Measurements from ENCODE around the gene TASOR2.

DNA sequence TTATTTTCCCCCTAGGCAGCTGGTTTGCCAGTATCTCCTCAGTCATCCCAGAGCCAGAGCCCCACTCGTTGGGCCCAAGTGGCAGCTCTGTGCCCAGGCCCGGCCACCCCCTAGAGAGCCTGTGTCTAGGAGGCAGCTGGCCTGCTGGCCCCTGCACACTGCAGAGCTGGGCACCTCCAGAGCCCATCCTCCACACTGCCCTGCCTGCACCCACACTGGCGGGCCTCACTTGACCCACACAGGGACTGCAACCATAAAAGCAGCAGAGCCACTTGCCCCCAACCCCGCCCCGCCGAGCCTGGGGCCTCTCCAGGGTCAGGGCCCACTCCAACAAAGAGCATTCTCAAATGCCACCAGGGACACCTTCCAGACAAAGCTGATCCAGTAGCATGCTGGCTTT, 23.6 kb upstream of the TASOR2 start:
- TF ChIP-seq, protein P1, sequence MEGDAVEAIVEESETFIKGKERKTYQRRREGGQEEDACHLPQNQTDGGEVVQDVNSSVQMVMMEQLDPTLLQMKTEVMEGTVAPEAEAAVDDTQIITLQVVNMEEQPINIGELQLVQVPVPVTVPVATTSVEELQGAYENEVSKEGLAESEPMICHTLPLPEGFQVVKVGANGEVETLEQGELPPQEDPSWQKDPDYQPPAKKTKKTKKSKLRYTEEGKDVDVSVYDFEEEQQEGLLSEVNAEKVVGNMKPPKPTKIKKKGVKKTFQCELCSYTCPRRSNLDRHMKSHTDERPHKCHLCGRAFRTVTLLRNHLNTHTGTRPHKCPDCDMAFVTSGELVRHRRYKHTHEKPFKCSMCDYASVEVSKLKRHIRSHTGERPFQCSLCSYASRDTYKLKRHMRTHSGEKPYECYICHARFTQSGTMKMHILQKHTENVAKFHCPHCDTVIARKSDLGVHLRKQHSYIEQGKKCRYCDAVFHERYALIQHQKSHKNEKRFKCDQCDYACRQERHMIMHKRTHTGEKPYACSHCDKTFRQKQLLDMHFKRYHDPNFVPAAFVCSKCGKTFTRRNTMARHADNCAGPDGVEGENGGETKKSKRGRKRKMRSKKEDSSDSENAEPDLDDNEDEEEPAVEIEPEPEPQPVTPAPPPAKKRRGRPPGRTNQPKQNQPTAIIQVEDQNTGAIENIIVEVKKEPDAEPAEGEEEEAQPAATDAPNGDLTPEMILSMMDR (optimal IDR thresholded peaks at IDR 0.05 in 1 of 3, IDR thresholded peaks at IDR 0.05 in 1 of 3, conservative IDR thresholded peaks at IDR 0.05 in 1 of 3; ENCODE audit: extremely low read depth in 1 of 3, insufficient read depth in 2 of 3, low read length in 3 of 3) = no peak
- no peak for TF ChIP-seq EZH2 (IDR thresholded peaks at IDR 0.05; ENCODE audit: low read length)

Measured in keratinocyte (primary cell).